NCI-H446 (cell line): ENCODE data around the gene GM2A.
"Not testable (repeated sequence)": the region's sequence is repeated elsewhere in the genome, so short reads cannot be mapped to it uniquely, and the experiment has no call there.

Experiments used
- DNase-seq, 2 experiments: peaks; one replicate each; lab custom pipeline; 2025; lab: John Stamatoyannopoulos, UW

The GM2A gene

DNA sequence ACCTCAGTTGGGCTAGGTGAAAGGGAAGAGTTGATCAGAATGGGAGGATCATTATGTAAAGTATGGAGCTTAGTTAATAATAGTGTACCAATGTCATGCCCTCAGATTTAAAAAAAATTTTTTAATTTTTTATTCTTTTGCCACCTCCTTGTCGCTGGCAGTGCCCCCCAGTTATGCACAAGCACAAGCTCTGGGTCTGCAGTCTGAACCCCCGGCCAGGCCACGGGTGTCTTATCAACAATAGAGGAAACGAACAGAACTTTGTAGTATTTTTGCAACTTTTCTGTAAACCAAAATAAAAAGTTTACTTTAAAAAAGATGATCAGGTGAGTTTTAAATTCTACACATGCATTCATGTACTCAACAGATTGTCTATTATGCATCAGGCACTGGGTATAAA, 1.4 kb upstream of the GM2A start:
- DNase-seq: no peak

DNA sequence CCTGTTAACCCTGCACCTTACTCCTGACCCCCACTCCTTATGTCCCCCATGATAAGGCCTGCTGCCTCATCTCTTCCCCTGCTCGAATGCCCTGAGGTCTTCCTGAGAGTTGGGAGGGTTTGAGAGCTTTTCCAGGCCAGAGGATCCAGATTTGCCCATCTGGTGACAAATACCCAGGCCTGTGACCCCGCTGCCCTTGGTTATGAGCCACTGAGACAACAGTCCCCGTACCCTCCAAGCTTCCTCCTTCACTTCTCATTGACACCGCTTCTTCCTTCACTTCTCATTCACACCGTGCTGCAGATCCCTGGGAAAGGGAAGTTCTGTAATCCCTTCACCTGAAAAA, 593 bp downstream of the GM2A start:
- DNase-seq: no peak

DNA sequence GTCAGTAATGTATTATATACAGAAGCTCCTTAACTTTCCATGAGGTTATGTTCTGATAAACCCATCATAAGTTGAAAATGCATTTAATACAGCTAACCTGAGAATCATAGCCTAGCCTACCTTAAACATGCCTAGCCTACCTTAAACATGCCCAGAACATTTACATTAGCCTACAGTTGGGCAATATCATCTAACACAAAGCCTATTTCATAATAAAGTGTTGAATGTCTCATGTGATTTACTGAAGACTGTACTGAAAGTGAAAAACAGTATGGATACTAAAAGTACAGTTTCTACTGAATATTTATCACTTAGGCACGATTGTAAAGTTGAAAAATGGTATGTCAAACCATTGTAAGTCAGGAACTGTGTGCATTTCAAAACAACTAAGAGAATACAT, 1.6 kb downstream of the GM2A start:
- no peak for DNase-seq

DNA sequence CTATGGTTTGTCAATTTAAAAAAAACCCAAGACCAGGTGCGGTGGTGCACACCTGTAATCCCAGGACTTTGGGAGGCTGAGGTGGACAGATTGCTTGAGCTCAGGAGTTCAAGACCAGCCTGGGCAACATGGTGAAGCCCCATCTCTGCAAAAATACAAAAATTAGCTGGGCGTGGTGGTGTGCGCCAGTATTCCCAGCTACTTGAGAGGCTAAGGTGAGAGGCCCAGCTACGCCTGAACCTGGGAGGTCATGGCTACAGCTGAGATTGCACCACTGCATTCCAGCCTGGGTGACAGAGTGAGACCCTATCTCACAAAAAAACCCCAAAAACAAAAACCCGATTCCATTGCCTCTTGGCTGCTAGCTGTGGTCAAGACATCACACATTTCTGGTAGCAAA, 2.0 kb downstream of the GM2A start:
- not testable (repeated sequence) for DNase-seq

DNA sequence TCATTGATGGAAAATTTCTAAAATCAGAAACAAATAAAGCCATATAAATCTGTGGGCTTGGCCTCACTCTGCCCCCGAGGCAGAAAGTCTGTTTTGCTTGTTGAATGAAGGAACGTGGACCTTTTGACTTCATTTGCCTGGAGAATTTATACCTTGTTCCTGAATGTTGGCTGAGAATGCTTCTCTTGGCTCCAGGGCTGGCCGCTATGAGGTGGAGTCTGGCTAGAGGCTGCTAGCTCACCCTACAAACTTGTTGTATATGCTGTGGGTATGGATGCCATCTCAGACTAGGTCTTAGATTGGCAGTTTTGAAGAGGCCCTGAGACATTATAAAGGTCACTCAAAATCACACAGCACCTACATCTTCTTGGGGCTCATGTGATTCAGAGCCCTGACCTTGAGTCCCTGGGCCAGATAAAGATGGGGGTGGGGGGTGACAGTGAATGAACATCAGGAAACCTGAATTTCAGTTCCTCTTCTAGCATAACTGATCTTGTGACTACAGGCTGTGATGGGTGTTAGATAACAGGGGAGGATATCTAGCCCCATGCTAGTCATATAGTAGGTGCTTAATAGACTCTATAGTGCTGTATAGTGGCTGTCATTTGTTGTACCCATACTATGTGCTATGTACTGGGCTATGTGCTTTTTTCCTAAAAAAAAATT, 2.8 kb downstream of the GM2A start:
- no peak for DNase-seq

DNA sequence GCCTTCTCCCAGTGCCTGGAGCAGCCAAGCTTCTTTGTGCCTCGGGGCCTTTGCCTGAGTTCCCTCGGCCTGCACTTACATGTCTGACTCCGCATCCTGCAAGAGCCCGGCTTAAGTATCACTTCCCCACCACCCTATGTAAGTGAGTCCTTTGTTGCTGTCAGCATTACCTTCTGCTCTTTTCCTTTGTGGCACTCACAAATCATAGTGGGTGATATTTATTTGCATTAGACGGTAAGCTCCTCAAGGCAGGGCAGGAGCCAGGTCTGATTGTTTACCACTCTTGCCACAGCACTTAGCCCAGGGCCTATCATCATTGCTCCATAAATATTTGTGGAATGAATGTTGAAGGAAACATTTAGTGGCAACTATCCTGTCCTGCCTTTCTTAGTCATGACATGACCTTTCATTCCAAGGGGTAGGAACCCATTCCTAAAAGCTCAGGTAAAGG, 4.8 kb downstream of the GM2A start:
- no peak for DNase-seq

DNA sequence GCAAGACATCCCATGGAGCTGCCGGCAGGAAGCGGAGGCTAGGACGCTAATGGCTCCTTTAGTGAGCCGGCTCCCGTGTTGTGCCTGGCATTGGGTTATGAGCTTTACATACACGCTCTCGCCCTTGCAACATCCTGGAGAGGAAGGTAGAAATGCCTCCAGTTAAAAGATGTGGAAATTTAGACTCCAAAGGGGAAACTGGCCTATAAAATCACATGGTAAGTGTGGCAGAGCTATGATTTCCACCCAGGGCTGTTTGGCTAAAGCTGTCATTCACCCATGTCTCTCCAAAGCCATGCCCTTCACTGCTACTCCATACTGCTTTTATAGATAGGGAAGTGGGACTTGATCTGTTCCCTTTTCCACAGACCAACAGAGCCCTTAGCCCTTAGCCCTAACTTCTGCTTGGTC, 5.2 kb downstream of the GM2A start:
- no peak for DNase-seq

DNA sequence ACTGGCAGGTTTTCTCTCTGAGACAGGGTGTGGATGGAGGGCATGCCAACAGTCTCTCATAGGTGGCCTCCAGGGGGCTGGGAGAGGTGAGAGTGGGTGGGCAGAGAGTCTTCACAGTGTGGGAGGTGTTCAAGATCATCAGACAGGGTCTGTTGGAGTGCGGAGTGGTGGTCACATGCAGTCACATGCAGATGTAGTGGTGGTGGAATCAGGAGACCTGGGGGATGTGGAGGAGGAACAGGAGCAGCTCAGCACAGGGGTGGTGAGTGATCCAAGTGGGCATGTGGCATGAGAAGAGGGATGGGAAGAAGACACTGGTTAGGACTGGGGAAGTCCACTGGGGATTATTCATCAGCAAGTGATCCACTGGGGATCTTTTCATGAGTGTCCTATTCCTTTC, 5.8 kb downstream of the GM2A start:
- no peak for DNase-seq

DNA sequence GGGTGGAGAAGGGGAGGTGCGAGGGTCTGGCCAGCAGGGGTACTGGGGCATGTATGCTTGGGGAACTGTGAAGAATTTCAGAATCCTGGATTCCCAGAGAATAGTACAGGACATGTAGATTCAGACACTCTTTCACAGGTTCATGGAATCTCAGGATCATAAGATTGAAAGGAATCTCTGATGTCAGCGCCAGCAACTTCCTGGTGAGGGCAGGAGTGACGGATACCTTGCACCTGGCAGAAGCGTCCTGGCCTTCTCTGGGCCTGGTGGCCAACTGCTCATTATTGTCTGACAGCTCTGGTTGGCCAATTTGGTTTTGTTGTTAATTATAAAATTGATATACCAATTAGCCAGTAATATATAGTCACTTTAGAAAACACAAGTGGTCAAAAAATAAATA, 6.9 kb downstream of the GM2A start:
- DNase-seq: no peak

DNA sequence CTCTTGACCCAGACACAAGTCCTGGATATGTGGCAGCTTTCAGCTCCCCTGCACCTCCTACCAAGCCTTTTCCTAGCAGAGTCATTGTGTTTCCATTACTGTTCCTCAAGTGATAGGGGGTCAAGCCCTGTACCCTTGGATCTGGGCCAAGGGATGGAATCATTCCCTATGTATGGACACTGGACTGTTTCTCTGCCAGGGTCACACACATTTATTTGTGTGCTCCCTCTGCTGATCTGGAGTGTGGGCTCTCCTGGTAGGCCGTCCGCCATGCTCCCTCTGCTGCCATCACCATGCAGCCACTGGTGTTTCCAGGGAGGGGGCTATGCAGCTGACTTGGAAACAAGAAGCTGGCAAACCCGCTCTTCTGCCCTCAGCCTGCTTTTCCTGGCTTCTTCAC, 9.5 kb downstream of the GM2A start:
- no peak for DNase-seq

DNA sequence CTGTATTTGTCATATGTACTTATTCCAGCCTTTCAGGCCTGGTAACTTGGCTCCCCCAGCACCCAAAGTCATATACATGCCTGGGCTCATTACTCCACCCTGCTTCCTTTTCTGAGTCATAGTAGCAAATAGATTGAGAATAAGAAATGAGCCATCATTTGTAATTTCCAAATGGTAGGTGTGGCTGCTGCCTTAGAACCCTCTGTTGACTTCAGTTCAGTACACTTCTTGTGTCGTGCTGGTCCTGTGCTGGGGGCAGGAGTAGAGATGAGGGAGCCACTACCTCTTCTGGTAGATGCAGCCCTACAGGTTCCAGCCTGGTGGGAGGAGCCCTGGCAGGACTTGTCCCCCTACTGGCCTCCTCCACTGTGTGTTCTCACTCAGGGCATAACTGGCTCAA, 11.1 kb downstream of the GM2A start:
- DNase-seq: no peak

DNA sequence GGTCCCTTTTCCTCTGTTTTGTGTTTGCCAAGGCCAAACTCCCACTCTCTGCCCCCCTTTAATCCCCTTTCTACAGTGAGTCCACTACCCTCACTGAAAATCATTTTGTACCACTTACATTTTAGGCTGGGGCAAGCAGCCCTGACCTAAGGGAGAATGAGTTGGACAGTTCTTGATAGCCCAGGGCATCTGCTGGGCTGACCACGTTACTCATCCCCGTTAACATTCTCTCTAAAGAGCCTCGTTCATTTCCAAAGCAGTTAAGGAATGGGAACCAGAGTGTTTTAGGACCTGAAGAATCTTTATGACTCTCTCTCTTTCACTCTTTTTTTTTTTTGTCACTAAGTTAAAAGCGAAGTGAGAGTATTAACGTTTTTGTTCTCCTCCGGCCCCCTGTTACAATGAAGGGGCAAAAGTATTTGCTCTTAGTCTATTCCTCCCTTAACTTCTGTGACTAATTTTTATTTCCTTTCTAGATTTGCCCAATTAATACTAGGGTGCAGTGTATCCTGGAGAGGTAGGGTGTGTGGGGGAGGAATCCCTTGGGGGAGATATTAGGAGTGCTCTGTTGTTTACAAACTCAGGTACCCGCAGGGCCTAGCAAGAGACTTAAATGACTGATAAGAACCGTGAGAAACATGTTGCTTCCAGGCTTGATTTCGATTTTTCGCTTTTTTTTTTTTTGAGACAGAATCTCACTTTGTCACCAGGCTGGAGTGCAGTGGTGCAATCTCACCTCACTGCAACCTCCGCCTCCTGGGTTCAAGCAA, 14.7 kb downstream of the GM2A start:
- no peak for DNase-seq

DNA sequence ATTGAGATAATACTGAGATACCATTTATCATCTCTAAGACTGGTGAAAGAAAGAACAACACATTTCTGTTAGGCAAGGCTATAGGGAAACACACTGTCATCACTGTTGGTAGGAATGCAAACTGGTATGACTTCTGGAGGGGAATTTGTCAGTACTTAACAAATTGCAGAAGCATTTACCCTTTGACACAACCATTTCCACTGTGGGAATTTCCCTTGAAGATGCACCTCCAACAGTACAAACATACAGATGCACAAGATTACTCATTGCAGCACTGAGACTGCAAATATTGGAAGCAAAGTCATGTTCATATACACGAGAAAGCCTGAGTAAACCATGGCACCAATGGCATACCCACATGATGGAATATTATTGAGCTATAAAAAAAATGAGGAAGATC, 17.6 kb downstream of the GM2A start:
- DNase-seq: no peak

DNA sequence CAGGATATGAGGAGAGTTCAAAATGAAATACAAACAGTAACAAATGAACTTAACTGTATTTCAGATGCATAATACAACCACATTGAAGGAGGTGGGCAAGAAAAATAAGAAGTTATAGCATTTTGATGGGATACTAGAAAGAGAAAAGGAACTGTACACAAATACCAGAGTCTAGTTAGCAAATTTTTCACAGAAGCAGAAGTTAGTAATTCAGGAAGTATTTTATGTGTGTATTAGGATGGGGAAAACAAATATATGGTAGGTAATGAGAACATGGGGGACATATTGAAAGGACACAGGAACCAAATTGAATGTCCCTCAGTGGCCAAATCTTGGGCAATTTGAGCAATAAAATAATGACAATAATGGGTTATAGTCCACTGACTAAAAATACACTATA, 18.4 kb downstream of the GM2A start:
- DNase-seq: no peak

DNA sequence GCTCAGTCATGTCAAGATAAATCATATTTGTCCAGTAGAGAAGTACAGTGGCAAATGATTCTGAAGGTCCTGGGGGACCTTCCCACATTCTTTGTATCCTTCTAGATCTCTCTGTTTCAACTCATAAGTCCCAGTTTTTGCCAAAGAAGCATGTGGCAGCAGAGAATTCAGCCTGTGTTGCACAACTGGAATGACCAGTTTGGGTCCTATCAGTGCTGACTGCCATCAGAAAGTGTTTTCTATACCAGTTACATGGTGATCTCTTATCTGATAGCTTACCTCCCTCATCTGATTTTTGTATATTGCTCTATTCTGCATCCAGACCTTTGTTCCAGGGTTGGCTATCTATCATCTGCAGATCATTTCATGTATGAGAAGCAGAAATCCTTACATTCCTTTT, 21.7 kb downstream of the GM2A start:
- DNase-seq: no peak

DNA sequence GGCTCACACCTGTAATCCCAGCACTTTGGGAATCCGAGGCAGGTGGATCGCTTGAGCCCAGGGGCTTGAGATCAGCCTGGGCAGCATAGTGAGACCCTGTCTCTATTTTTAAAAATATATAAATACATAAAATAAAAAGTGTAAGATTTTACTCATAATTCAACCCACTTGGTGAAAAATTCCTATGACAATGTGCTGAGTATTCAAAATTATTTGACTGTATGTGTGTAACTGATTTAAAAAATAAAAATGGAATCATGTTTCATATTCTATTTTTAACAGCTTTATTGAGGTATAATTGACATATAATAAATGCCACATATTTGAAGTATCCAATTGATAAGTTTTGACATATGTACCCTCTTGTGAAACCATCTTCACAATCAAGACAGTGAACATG, 22.8 kb downstream of the GM2A start:
- DNase-seq: no peak

DNA sequence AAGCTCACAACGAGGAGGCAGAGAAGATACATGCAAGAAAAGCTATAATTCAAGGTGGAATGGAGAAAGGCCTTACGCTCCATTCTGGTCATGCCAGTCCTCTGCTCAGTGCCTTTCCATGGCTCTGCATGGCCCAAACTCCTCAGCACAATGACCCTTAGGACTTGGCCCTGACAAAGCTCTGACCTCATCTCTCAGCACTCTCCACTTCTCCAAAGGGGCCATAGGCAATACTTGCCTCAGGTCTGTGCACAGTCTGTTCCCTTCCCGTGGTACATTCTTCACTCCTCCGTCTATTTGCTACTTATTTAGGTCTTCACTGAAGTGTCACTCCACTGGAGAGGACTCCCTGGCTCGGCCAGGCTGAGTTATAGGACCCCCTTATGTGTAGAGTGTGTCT, 25.9 kb downstream of the GM2A start:
- no peak for DNase-seq

DNA sequence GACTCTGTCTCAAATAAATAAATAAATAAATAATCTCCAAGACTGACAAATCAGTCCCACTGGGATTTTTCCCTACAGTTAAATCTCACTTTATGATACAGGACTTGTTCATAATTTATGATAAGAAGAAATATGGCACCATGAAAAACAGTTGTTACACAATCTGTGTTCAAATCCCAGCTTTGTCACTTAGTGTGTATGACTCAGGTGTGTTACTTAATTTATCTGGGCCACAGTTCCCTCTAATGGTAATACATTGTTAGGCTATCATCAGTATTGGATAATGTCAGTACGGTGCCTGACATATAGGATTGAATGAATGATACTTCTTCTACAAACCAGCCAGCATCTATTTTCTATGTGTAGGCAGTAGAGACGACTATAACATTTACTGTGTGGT, 27.5 kb downstream of the GM2A start:
- DNase-seq: no peak

DNA sequence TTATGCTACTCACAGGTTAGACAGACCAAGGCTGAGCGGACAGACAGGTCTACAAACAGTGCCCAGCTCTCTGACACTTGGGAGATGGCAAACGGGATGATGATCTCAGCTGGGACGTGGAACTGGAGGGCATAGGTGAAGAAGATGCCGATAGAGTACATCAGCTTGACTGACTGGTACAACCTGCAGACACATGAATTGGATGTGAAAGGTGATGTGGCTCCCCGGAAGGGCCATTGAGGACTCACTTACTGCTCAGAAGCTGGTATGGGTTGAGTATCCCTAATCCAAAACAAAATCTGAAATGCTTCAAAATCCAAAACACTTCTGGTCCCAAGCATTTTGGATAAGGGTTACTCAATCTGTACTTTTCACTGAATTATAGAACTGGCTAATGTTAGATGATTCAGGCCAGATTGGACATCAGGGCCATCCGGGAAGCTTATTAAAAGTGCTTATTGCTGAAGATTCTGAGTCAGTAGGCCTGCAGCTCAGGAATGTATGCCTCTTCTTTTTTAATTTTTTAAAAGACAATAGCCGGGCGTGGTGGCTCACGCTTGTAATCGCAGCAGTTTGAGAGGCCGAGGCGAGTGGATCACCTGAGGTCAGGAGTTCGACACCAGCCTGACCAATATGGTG, 28.1 kb downstream of the GM2A start:
- DNase-seq: no peak

DNA sequence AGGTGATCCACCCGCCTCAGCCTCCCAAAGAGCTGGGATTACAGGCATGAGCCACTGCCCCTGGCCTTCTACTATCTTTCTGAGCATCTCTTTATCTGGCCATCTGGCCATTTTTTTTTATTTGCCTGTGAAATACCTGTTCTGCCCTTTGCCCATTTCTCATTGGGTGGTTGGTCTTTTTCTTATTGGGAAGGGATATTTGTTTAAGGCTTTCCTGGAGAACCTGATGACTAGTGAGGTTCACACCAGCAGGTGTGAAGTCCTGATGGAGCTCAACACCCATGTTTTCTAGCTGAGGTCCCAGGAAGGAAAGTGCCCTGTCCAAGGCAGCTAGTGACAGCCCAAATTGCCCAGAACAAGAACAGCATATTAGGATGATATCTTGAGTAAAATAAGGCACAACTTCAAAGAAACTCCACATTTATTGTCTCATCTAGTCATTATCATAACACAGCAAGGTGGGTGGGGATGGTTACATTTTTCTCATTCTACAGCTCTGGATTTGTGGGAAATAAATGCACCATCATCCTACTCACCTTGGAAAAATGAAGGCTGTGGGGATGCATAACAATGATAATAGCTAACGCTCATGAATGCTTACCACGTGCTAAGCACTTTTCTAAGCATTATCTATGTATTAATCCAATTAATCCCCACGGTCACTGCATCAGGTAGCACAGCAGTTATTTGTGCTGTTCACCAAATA, 30.3 kb downstream of the GM2A start:
- no peak for DNase-seq

DNA sequence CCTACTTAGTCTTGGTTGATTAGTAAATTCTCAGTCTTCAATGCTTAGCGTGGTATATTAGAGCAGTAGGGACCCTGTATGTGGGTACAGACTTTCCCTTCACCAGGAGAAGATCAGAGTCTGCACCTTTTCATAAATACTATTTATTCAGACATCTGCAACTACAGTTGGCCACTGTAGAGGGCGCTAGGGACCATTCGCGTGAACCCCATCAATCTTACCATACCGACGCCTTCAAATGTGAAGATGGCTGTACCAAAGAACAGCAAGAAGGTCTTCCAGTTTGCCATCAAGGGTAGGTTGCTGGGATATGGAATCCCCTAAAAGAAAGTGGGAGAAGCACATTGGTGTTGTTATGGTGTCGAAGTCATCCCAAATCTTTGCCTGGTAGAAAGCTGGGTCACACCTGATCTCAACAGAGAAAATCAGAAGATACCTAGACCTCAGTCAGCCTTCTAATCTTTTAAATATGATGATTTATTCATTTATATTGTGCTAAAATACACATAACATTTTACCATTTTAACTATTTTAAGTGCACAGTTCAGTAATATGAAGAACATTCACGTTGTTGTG, 31.5 kb downstream of the GM2A start:
- no peak for DNase-seq

DNA sequence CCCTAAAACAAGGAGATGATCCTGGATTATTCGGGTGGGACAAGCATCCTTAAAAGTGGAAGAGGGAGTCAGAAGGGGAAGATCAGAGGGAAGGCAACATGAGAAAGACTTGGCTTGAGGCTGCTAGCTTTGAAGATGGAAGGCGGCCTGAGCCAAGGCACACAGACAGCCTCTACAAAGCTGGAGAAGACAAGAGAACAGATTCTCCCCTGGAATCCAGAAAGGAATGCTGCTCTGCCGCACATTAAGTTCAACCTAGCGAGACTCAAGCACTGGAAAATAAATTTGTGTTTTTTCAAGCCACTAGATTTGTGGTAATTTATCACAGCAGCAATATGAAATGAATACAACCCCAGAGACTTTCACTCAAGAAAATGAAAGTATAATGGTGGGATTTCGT, 32.7 kb downstream of the GM2A start:
- no peak for DNase-seq

DNA sequence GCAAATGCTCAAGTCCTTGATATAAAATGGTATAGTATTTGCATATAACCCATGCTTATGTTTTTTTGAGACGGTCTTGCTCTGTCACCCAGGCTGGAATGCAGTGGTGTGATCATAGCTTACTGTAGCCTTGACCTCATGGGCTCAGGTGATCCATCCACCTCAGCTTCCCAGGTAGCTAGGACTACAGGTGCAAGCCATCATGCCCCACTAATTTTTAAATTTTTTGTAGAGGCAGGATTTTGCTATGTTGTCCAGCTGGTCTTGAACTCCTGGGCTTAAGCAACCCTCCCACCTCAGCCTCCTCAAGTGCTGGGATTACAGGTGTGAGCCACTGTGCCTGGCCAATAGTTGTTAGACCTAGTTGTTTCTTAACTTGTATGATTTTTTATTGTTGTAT, 33.3 kb downstream of the GM2A start:
- no peak for DNase-seq
